GM18907 (cell line): ENCODE data around the gene TMEM151B.
"Not testable (repeated sequence)": the region's sequence is repeated elsewhere in the genome, so short reads cannot be mapped to it uniquely, and the experiment has no call there.

Experiments
- ATAC-seq: cut with Tn5 transposase; IDR thresholded peaks from one replicate; pipeline ENCODE4 v1.9.1; 2021; ENCODE audit warnings: mild to moderate bottlenecking, moderate library complexity; ENCODE audit not compliant: unreplicated experiment

TMEM151B gene

DNA sequence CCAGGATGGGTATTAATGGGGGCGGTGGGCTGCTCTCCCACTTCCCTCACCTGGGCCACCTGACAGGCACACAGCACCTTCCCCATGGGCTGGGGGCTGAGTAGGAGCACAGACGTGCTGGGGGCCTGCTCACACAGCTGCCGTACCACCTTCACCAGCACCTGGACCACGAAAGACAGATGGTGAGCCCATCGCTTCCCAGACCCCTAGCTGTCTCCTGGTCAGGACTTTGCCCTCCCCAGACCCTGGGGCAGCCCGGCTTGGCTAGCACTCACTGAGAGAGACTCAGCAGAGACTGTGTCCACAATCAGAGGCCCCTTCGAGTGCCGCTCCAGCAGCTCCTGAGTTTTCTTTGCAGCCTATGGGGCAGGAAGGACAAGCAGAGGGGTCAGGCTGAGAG, 30.9 kb downstream of the TMEM151B start:
- no peak for ATAC-seq

- ATAC-seq: no peak
Measured at GRCh38 chr6:44301782-44302564, 31.7 kb downstream of the TMEM151B start.

DNA sequence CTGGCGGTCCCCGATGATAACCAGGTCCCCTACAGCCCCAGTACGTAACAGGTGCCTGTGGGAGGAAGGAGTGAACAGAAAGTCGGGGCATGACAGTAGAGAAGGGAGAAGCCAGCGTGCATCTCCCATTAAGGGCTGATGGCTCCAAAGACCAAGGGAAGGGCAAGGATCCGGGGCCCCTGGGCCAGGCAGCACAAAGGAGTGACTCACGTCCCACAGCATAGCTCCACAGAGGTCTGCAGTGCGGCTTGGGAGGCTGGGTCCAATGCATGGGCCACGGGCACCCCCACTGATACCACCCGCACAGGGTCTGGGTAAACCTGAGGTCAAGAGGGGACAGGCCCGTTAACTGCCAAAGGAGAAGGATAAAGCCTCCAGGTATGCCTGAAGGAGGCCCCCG, 32.6 kb downstream of the TMEM151B start:
- no peak for ATAC-seq

- ATAC-seq: no peak
Measured at GRCh38 chr6:44303842-44304241, 33.6 kb downstream of the TMEM151B start.

DNA sequence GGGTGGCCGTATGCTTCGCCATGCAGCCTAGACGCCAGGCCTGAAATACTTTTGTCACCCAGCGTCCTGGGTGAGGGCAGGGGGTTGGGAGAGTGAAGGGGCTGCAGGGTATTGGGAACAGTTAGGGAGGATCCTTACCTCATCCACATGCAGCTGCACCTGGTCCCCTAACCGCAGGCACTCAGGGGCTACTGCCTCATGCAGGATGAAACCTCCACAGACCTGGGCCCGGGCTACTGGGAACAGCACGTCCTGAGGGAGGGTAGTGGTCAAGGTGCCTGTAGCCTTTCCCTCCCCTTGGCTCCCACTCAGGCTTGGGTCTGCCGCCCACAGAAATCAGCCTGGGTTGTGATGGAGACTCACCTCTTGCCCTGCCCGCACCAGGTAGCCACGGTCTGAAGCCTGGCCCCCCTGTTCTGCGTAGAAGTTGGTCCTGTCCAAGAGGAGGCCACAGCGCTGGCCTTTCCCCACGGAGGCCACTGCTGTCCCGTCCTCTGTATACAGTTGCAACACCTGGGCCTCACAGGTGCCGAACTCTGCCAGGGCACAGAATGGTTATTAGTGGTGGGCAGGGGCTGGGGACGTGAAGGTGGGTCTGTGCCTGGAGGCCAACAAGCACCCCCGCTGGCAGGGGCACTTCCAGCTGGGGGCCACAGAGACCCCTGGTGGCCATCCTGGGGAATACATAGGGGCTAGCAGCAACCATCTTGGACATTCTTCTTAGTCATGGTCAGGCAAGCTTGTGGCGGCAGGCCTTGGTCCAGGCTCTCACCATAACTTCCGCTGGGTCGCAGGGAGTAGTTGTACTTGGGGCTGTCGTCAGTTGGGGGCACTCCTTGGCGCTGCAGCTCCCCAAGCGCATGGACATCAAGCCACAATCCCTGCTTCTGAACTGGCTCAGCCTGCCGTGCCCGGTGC, 34.3 kb downstream of the TMEM151B start:
- peak; percentile 47 for ATAC-seq

- peak; percentile 14 for ATAC-seq
Measured at GRCh38 chr6:44305200-44305725, 35.0 kb downstream of the TMEM151B start.

DNA sequence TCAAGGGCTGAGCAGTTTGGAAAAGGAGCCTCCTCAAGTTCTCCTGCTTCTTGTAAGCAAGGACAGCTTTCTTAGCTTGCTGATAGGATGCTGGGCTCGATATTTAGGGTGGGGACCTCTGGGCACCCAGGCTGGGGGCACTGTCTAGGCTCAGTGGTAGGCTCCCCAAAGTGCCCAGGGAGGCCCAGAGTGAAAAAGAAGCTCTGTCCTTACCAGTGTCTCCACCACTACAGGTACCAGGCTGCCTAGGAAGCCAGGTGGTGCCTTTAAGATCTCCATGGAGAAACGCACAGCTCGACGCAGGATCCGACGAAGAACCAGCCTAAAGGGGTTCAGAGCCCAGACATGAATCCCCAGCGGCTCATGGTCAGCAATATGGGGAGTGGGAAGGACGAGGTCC, 36.5 kb downstream of the TMEM151B start:
- no peak for ATAC-seq

- ATAC-seq: no peak
Measured at GRCh38 chr6:44307217-44307616, 37.0 kb downstream of the TMEM151B start.

DNA sequence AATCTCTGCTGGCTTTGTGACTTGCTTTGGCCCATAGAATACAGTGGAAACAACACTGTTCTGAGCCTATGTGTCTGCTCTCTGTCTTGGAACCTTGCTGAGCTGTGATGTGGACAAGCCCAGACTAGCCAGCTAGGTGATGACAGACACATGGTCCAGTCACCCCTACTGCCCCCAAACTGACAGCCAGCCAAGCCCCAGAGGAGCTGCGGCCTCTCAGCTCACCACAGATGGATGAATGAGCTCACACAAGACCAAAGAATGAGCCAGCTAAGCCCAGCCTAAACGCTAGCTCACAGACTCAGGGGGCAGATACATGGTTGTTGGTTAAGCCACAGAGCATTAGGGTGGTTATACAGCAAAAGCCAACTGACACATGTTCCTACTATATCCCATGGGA, 38.8 kb downstream of the TMEM151B start:
- ATAC-seq: no peak

GRCh38 chr6:44309631-44310030, 39.4 kb downstream of the TMEM151B start:
- ATAC-seq: no peak

- no peak for ATAC-seq
Measured at GRCh38 chr6:44310241-44310640, 40.0 kb downstream of the TMEM151B start.

GRCh38 chr6:44311304-44311703, 41.1 kb downstream of the TMEM151B start:
- no peak for ATAC-seq

GRCh38 chr6:44311767-44312166, 41.5 kb downstream of the TMEM151B start:
- no peak for ATAC-seq

- ATAC-seq: peak; percentile 92
Measured at GRCh38 chr6:44312901-44313788, 42.9 kb downstream of the TMEM151B start, which contains the start of gene AARS2. Gene AARS2, minus strand, starts transcription at chr6:44313347. Its CDS starts 24 bp downstream, at chr6:44313323.

DNA sequence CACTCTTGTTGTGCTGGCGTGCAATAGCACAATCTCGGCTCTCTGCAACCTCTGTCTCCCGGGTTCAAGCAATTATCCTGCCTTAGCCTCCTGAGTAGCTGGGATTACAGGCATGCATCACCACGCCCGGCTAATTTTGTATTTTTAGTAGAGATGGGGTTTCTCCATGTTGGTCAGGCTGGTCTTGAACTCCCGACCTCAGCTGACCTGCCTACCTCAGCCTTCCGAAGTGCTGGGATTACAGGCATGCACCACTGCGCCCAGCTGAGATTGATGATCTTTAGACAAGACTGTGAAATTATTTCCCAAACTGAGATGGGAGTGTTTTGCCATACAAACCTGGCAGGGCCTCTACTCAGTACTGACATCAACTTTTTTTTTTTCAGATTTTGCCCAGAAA, 44.4 kb downstream of the TMEM151B start:
- not testable (repeated sequence) for ATAC-seq

DNA sequence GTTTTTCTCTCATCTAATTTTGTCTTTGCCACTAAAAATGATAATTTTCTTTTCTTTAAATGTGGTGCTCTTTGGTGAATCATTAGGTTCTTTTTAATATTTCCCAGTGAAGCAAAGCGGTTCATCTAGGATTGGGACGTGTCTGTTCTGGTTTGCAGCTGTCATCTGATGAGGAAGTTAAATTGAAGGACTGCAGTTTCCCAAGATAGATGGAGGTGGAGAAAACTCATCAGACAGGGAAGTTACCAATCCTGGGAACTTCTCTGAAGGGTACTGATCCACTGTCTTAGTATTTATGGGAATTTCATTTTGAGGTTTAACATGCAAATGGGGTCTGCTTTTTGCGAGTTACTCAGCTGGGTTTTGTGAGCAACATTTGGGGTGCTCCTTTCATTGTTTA, 45.3 kb downstream of the TMEM151B start:
- no peak for ATAC-seq

DNA sequence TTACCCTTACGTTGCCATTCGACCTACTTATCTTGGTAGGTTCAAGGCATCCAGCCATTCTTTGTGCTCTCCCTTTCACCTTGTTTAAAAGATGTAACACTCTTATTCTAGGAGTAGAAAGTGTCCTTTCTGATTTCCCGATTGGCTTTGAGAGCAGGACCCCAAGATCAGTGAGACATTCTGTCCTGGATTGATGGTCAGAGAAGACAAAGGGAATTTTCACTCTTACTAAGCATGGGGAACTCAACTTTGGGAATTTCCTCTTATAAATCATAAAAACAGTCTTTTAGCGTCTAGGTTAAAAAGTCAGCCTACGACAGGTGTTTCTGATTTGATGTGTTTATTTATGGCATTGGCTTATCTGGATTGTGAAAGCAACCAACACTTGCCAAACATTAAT, 45.7 kb downstream of the TMEM151B start:
- no peak for ATAC-seq

GRCh38 chr6:44316481-44316880, 46.2 kb downstream of the TMEM151B start:
- ATAC-seq: no peak

DNA sequence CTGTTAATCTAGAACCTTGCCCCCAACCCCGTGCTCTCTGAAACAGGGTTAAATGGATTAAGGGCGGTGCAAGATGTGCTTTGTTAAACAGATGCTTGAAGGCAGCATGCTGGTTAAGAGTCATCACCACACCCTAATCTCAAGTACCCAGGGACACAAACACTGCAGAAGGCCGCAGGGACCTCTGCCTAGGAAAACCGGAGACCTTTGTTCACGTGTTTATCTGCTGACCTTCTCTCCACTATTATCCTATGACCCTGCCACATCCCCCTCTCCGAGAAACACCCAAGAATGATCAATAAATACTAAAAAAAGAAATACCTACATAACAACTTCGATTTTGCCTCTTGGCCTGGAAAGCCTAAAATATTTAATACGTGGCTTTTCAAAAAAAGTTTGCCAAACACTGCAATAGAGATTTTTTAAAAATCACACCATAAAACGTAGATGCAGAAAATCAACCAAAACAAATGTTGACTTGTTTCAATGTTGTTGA, 46.9 kb downstream of the TMEM151B start:
- not testable (repeated sequence) for ATAC-seq

GRCh38 chr6:44321210-44321609, 51.0 kb downstream of the TMEM151B start:
- ATAC-seq: no peak
